ENCODE measurements around the gene TAF4B.
A peak's percentile ranks its signal among the peaks of the same experiment; 100 is the strongest.
"Not testable (repeated sequence)": the region's sequence is repeated elsewhere in the genome, so short reads cannot be mapped to it uniquely, and the experiment has no call there.

Gene TAF4B

GRCh38 chr18:26381555-26381954 lies 155.3 kb downstream of the TAF4B start:
- DNase-seq (ENCODE audit: low spot score): not testable (repeated sequence)

- DNase-seq (ENCODE audit: low spot score): peak; percentile 45
Observed at GRCh38 chr18:26383454-26384270, 157.4 kb downstream of the TAF4B start.

GRCh38 chr18:26386002-26386401 lies 159.8 kb downstream of the TAF4B start:
- no peak for DNase-seq (ENCODE audit: low spot score)

GRCh38 chr18:26386441-26386840 lies 160.2 kb downstream of the TAF4B start:
- DNase-seq (ENCODE audit: low spot score): no peak

GRCh38 chr18:26394047-26394654 lies 167.9 kb downstream of the TAF4B start:
- no peak for DNase-seq (ENCODE audit: low spot score)

DNA sequence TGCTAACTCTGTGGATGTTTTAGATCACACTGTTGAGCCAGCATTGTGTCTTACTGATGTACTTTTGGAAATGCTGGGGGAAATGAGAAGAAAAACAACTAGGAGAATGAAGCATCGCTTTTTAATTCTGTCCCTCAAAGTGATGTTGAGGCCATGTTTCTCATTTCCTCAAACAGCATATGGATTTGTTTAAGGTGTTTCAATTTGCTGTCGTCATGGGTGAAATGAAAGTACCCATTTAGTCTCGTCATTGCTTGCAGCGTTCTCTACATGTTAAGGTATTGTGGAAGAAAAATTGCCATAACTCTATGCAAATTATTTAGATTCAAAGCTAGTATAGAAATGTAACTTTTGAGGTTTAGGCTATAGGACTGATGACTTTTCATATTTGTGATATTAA lies 170.8 kb downstream of the TAF4B start:
- DNase-seq (ENCODE audit: low spot score): no peak

- DNase-seq (ENCODE audit: low spot score): no peak
Observed at GRCh38 chr18:26403491-26403890, 177.2 kb downstream of the TAF4B start.

- DNase-seq (ENCODE audit: low spot score): peak; percentile 19
Observed at GRCh38 chr18:26405190-26405801, 179.1 kb downstream of the TAF4B start.

- no peak for DNase-seq (ENCODE audit: low spot score)
Observed at GRCh38 chr18:26406324-26406723, 180.1 kb downstream of the TAF4B start.

GRCh38 chr18:26406854-26407517 lies 180.7 kb downstream of the TAF4B start:
- no peak for DNase-seq (ENCODE audit: low spot score)

- DNase-seq (ENCODE audit: low spot score): no peak
Observed at GRCh38 chr18:26407736-26408601, 181.7 kb downstream of the TAF4B start.

DNA sequence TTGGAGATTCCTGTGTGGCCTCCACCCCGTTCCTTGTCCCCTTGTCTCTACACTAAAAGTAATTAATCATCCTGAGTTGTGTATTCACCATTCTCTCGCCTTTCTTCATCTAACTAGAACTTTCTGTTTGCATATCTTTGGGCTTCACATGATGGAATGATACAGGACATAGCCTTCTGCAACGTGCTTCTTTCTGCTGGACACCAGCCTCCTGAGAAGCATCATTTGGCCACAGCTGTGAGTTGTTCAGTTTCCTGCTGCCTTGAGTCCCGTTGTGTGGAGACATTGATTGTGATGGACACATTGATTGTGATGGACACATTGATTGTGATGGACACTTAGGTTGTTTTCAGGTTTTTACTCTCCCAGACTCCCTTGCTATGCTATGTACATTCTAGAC lies 182.8 kb downstream of the TAF4B start:
- no peak for DNase-seq (ENCODE audit: low spot score)

- no peak for DNase-seq (ENCODE audit: low spot score)
Observed at GRCh38 chr18:26414901-26415440, 188.7 kb downstream of the TAF4B start.

GRCh38 chr18:26415631-26416030 lies 189.4 kb downstream of the TAF4B start:
- DNase-seq (ENCODE audit: low spot score): no peak

- DNase-seq (ENCODE audit: low spot score): no peak
Observed at GRCh38 chr18:26416652-26417150, 190.5 kb downstream of the TAF4B start.

- no peak for DNase-seq (ENCODE audit: low spot score)
Observed at GRCh38 chr18:26417190-26417589, 190.9 kb downstream of the TAF4B start.

GRCh38 chr18:26418225-26418624 lies 192.0 kb downstream of the TAF4B start:
- DNase-seq (ENCODE audit: low spot score): no peak

GRCh38 chr18:26419746-26420145 lies 193.5 kb downstream of the TAF4B start:
- DNase-seq (ENCODE audit: low spot score): no peak

- DNase-seq (ENCODE audit: low spot score): no peak
Observed at GRCh38 chr18:26421503-26421902, 195.3 kb downstream of the TAF4B start.

- no peak for DNase-seq (ENCODE audit: low spot score)
Observed at GRCh38 chr18:26421931-26422330, 195.7 kb downstream of the TAF4B start.

DNA sequence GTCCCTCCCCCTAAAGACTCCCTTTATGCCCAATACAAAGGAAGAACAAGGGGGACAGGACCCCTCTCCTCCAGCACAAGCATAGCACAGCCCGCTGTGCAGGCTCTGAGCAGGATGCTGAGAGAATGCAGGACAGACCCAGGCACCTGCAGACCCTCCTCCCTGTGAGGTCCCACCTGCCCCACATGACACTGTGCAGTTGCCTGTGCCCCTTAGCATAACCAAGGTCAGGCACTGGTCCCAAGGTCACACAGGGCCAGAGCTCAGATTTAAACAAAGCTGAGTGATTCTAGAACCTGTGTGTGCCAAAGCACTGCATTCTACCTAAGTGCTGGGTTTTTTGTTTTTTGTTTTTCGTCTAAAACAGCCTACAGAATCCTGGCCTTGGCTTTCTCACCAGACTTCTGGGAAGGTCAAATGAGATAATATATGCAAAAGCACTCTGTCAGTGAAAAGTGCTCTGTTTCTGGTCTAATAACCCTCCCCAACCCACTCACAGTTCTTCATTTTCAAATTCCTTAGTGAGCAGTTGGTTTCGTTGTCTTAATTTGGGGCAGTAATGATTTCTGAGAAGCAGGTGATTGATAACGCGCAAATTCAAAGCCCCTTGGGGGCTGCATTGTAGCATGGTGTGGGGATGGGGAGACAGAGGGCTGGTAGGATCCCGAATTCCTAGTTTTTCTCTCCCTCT lies 196.4 kb downstream of the TAF4B start:
- no peak for DNase-seq (ENCODE audit: low spot score)
